H1 (cell line): ENCODE results near the gene SHISAL1. TPM values are rescaled to one million over a fixed set of nuclear protein-coding genes. Genes with fewer than 3 reads are reported as not detected.

Experiments used
- CTCF ChIA-PET: fragments of 300-600 bp; sonication (Branson Sonifier 250); formaldehyde crosslinking; loops from one replicate; lab custom pipeline; 2021; ENCODE audit not compliant: partially characterized antibody; lab: Charles Lee
- POLR2A ChIA-PET: fragments of 300-600 bp; sonication (Branson Sonifier 250); formaldehyde crosslinking; loops from one replicate; lab custom pipeline; 2021; ENCODE audit warnings: inconsistent platforms; ENCODE audit not compliant: partially characterized antibody; lab: Charles Lee
- DNase-seq, 2 experiments: peaks; one replicate each; pipeline versions ENCODE4 v3.0.0 to v3.0.0-alpha.2; 2010 to 2022; ENCODE audit warnings: low spot score in 2 of 2, low read depth in 1 of 2, mixed read lengths in 1 of 2
- FAIRE-seq: peaks from 2 replicates; lab custom pipeline; 2011; peaks lifted over from hg19 to GRCh38; lab: Jason Lieb, UNC
- H2AFZ ChIP-seq: 2 replicates; pipeline ENCODE4 v1.8.1; 2012; ENCODE audit warnings: low read length, inconsistent platforms
- H2AK5ac ChIP-seq: 2 replicates; pipeline ENCODE4 v1.6.1; 2013; ENCODE audit warnings: low read depth, low read length
- H2BK120ac ChIP-seq: replicated peaks from 2 replicates; pipeline ENCODE3; 2013; ENCODE audit warnings: low read depth, low read length, inconsistent platforms
- H2BK12ac ChIP-seq: 2 replicates; pipeline ENCODE4 v1.6.1; 2013; ENCODE audit warnings: low read depth, low read length
- H2BK15ac ChIP-seq: 2 replicates; pipeline ENCODE4 v1.6.1; 2013; ENCODE audit warnings: low read length
- H2BK20ac ChIP-seq: 2 replicates; pipeline ENCODE4 v1.6.1; 2013; ENCODE audit warnings: low read length
- H2BK5ac ChIP-seq: 2 replicates; pipeline ENCODE4 v1.6.1; 2013; ENCODE audit warnings: low read depth, low read length
- H3K14ac ChIP-seq: 2 replicates; pipeline ENCODE4 v1.6.1; 2013; ENCODE audit warnings: inconsistent platforms; ENCODE audit not compliant: insufficient read length
- H3K18ac ChIP-seq: 2 replicates; pipeline ENCODE4 v1.6.1; 2013; ENCODE audit warnings: low read length; ENCODE audit errors: extremely low read depth
- H3K23ac ChIP-seq: 2 replicates; pipeline ENCODE4 v1.6.1; 2013; ENCODE audit warnings: inconsistent platforms; ENCODE audit not compliant: insufficient read length
- H3K23me2 ChIP-seq: 2 replicates; pipeline ENCODE4 v1.6.1; 2013; ENCODE audit warnings: low read depth, low read length
- H3K27ac ChIP-seq: 2 replicates; pipeline ENCODE4 v1.6.1; 2011; ENCODE audit warnings: low read depth, low read length, inconsistent platforms
- H3K27me3 ChIP-seq, 4 experiments: replicated peaks in 1 of 4; 1 replicate in 1 of 4; 2 replicates in 3 of 4; pipeline versions ENCODE4 v1.6.1 to v1.8.1; 2011 to 2013; ENCODE audit warnings: low read length in 3 of 4, mild to moderate bottlenecking in 3 of 4, inconsistent platforms in 2 of 4, mixed read lengths in 2 of 4, moderate library complexity in 1 of 4; ENCODE audit not compliant: control insufficient read depth in 3 of 4, insufficient read depth in 3 of 4; ENCODE audit errors: extremely low read depth in 1 of 4
- H3K36me3 ChIP-seq, 4 experiments: 2 replicates each; pipeline versions ENCODE4 v1.6.1 to v1.8.1; 2011 to 2013; ENCODE audit warnings: mild to moderate bottlenecking in 4 of 4, low read length in 3 of 4, moderate library complexity in 2 of 4, control low read depth in 1 of 4, inconsistent platforms in 1 of 4; ENCODE audit not compliant: insufficient read depth in 4 of 4, control insufficient read depth in 2 of 4
- H3K4ac ChIP-seq: replicated peaks from 2 replicates; pipeline ENCODE3; 2013; ENCODE audit warnings: low read length, low read depth, mixed read lengths, inconsistent platforms; ENCODE audit not compliant: insufficient read length
- H3K4me1 ChIP-seq, 4 experiments: replicated peaks in 1 of 4; 1 replicate in 1 of 4; 2 replicates in 3 of 4; pipeline versions ENCODE4 v1.6.1 to v1.8.1; 2011 to 2013; ENCODE audit warnings: low read length in 3 of 4, inconsistent platforms in 2 of 4, mixed read lengths in 1 of 4; ENCODE audit not compliant: insufficient read depth in 4 of 4, control insufficient read depth in 3 of 4
- H3K4me2 ChIP-seq, 2 experiments: 2 replicates each; pipeline versions ENCODE4 v1.6.1 to v1.8.1; 2011 to 2013; ENCODE audit warnings: low read depth in 2 of 2, low read length in 2 of 2, control low read depth in 1 of 2, inconsistent platforms in 1 of 2, mild to moderate bottlenecking in 1 of 2; ENCODE audit not compliant: insufficient read depth in 1 of 2
- H3K4me3 ChIP-seq, 4 experiments: fragments of 200-600, 300-600 bp in 1 of 4; sonication (generic), shearing (Covaris generic), sonication (Bioruptor Twin) in 1 of 4; 2 replicates each; pipeline versions ENCODE4 v1.5.1 to v1.8.1; 2011 to 2016; ENCODE audit warnings: low read length in 4 of 4, low read depth in 3 of 4, control low read depth in 2 of 4, inconsistent platforms in 2 of 4, mild to moderate bottlenecking in 2 of 4, mixed read lengths in 1 of 4, moderate library complexity in 1 of 4; ENCODE audit not compliant: insufficient read depth in 2 of 4; ENCODE audit errors: extremely low read depth in 1 of 4
- H3K56ac ChIP-seq: replicated peaks from 2 replicates; pipeline ENCODE3; 2013; ENCODE audit warnings: low read depth, mild to moderate bottlenecking, mixed read lengths, low read length, inconsistent platforms; ENCODE audit not compliant: insufficient read length
- H3K79me1 ChIP-seq: 2 replicates; pipeline ENCODE4 v1.6.1; 2013; ENCODE audit warnings: low read depth, low read length, control low read depth
- H3K79me2 ChIP-seq, 2 experiments: 2 replicates each; pipeline versions ENCODE4 v1.6.1 to v1.8.1; 2012 to 2013; ENCODE audit warnings: low read length in 2 of 2, mild to moderate bottlenecking in 2 of 2, inconsistent platforms in 1 of 2; ENCODE audit not compliant: insufficient read depth in 2 of 2, control insufficient read depth in 1 of 2
- H3K9ac ChIP-seq, 4 experiments: replicated peaks in 1 of 4; 1 replicate in 1 of 4; 2 replicates in 3 of 4; pipeline versions ENCODE4 v1.6.1 to v1.8.1; 2011 to 2013; ENCODE audit warnings: low read depth in 3 of 4, low read length in 3 of 4, control low read depth in 2 of 4, mild to moderate bottlenecking in 2 of 4, moderate library complexity in 2 of 4, inconsistent platforms in 1 of 4; ENCODE audit errors: extremely low read depth in 1 of 4
- H3K9me3 ChIP-seq, 2 experiments: 2 replicates each; pipeline versions ENCODE4 v1.6.1 to v1.8.1; 2012 to 2013; ENCODE audit warnings: mild to moderate bottlenecking in 2 of 2, moderate library complexity in 2 of 2, control low read depth in 1 of 2, inconsistent platforms in 1 of 2, low read depth in 1 of 2, low read length in 1 of 2, mixed read lengths in 1 of 2; ENCODE audit not compliant: insufficient read depth in 2 of 2
- H4K20me1 ChIP-seq, 2 experiments: replicated peaks in 1 of 2; 2 replicates each; pipeline versions ENCODE3 to v1.8.1; 2011 to 2013; ENCODE audit warnings: inconsistent platforms in 2 of 2, low read length in 2 of 2, mild to moderate bottlenecking in 1 of 2; ENCODE audit not compliant: insufficient read depth in 2 of 2, control insufficient read depth in 1 of 2
- H4K5ac ChIP-seq: 2 replicates; pipeline ENCODE4 v1.6.1; 2013; ENCODE audit warnings: low read length, low read depth, mixed read lengths, inconsistent platforms; ENCODE audit not compliant: insufficient read length
- H4K8ac ChIP-seq: 2 replicates; pipeline ENCODE4 v1.8.0; 2013; ENCODE audit warnings: mild to moderate bottlenecking, moderate library complexity, low read length, inconsistent platforms; ENCODE audit not compliant: insufficient read depth; ENCODE audit errors: extremely low read depth
- H4K91ac ChIP-seq: replicated peaks from 2 replicates; pipeline ENCODE3; 2013; ENCODE audit warnings: low read length, mixed read lengths, inconsistent platforms; ENCODE audit not compliant: insufficient read length
- ASH2L ChIP-seq: fragments of 200-600, 300-600 bp; sonication (generic); IDR thresholded peaks from one replicate; pipeline ENCODE4 v1.7.1; 2017; ENCODE audit warnings: low read length
- BRCA1 ChIP-seq: IDR thresholded peaks from 2 replicates; pipeline ENCODE4 v1.6.1; 2012; ENCODE audit warnings: low read depth, low read length, improper control_type of control experiment
- CREB1 ChIP-seq: IDR thresholded peaks from 2 replicates; pipeline ENCODE4 v1.6.1; 2012; ENCODE audit warnings: inconsistent platforms
- JUND ChIP-seq: IDR thresholded peaks from 2 replicates; pipeline ENCODE4 v1.6.1; 2011; ENCODE audit warnings: mild to moderate bottlenecking, improper control_type of control experiment, low read length
- MAFK ChIP-seq: IDR thresholded peaks from 2 replicates; pipeline ENCODE4 v1.6.1; 2012; ENCODE audit warnings: low read depth, mild to moderate bottlenecking, improper control_type of control experiment, low read length
- PHF8 ChIP-seq: fragments of 200-600 bp; sonication (generic); conservative IDR thresholded peaks from 2 replicates; pipeline ENCODE4 v1.7.1; 2012; ENCODE audit warnings: low read depth, mild to moderate bottlenecking, inconsistent platforms, low read length, moderate library complexity
- RXRA ChIP-seq: IDR thresholded peaks from 2 replicates; pipeline ENCODE4 v1.6.1; 2011; ENCODE audit warnings: low read depth, mild to moderate bottlenecking, low read length, moderate library complexity; ENCODE audit not compliant: insufficient read depth
- SIN3A ChIP-seq, 2 experiments: IDR thresholded peaks in 1 of 2; conservative IDR thresholded peaks in 1 of 2; 2 replicates each; pipeline ENCODE4 v1.6.1; 2011 to 2012; ENCODE audit warnings: low read length in 2 of 2, improper control_type of control experiment in 1 of 2, low read depth in 1 of 2, mild to moderate bottlenecking in 1 of 2
- SIRT6 ChIP-seq: IDR thresholded peaks from one replicate; pipeline ENCODE4 v1.7.1; 2012; ENCODE audit warnings: low read length, inconsistent platforms
- SUZ12 ChIP-seq: fragments of 200-600 bp; sonication (generic); IDR thresholded peaks from 2 replicates; pipeline ENCODE4 v1.6.1; 2012; ENCODE audit warnings: mild to moderate bottlenecking, inconsistent platforms, low read length, moderate library complexity, mixed read lengths
- TBP ChIP-seq: IDR thresholded peaks from 2 replicates; pipeline ENCODE4 v1.6.1; 2011; ENCODE audit warnings: low read depth, low read length, improper control_type of control experiment
- YY1 ChIP-seq: IDR thresholded peaks from 2 replicates; pipeline ENCODE4 v1.6.1; 2011; ENCODE audit warnings: low read depth, mild to moderate bottlenecking, low read length
- WGBS, 2 experiments: shearing (Covaris generic) in 1 of 2; methylation state at CpG; one replicate each; pipeline versions ENCODE4 v1.1.6 to v1.1.7; 2013 to 2015; ENCODE audit warnings: low lambda C conversion rate in 2 of 2, mixed read lengths in 2 of 2, inconsistent platforms in 1 of 2, low coverage in 1 of 2, missing lambda C conversion rate in 1 of 2; ENCODE audit not compliant: insufficient replicate concordance in 2 of 2, insufficient coverage in 1 of 2, insufficient read length in 1 of 2; ENCODE audit errors: extremely low coverage in 1 of 2, missing lambda C conversion rate in 1 of 2; 5-methylcytosine and 5-hydroxymethylcytosine counted together
- polyA plus RNA-seq, 7 experiments: library from polyadenylated mRNA; depleted of rRNA in 3 of 7; stranded (reverse) in 5 of 7; unstranded in 2 of 7; fragments of >200 nt in 5 of 7; fragments of 200-250 nt in 2 of 7; gene quantifications; 1 replicate in 5 of 7; 2 replicates in 1 of 7; 4 replicates in 1 of 7; pipeline versions ENCODE4 v1.2.1 to v1.2.3, GENCODE V29; 2011 to 2013; ENCODE audit warnings: missing spikeins in 2 of 7, mixed read lengths in 2 of 7
- total RNA-seq: library from RNA; stranded (reverse); fragmentation: NEBNext Ultra II Directional; extraction: Animal tissue kit (Norgen Biotek cat#: 25700); gene quantifications from 2 replicates; pipeline ENCODE4 v1.2.1, GENCODE V29; 2021
- TF ChIP-seq, protein P1 (sequence below), 3 experiments: IDR thresholded peaks; 1 replicate in 2 of 3; 2 replicates in 1 of 3; pipeline versions ENCODE4 v1.5.1 to v1.6.1; 2011; ENCODE audit warnings: low read length in 3 of 3, mild to moderate bottlenecking in 3 of 3, inconsistent platforms in 2 of 3, low read depth in 1 of 3, moderate library complexity in 1 of 3; ENCODE audit not compliant: insufficient read depth in 1 of 3; ENCODE audit errors: control extremely low read depth in 1 of 3

SHISAL1 gene
- total and polyA plus RNA-seq, 2 of the 8 experiments (the other 6 are each of a cell fraction or from before 2014, with no cell fraction given), result 3.7 to 5.8 TPM

DNA sequence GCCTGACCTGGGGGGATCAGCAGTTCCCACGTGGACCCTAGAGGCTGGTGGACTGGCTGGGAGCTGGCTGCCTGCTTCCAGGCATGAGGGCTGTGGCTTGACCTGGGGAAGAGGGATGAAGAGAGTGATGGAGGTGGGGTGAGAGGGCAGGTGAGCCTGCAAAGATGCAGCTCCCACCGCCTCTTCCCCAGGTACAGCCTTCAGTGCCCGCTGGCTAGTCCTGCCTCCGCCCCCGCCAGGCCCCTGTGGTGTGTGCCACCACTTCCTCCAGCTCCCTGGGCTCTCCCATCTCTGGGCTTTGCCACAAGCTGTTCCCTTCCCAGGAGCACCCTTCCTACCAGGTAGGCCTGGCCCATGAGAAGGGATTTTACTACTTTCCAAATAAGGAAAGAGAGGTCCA lies 112.9 kb downstream of the SHISAL1 start:
- Histone ChIP-seq H3K36me3 (no peaks in the 10 kb centered on the region), H3K27ac (no peak overlapping the region), H3K9ac (no peak overlapping the region), H3K14ac (no peak overlapping the region), H3K23ac (no peak overlapping the region), H2BK20ac (no peak overlapping the region), H3K9me3 (no peaks in the 10 kb centered on the region), H3K79me1 (no peaks in the 10 kb centered on the region), H4K20me1 (no peaks in the 10 kb centered on the region), H2BK5ac (no peak overlapping the region), H3K56ac (no peak overlapping the region), H4K5ac (no peak overlapping the region), H3K4me2 (no peak overlapping the region), H2BK15ac (no peak overlapping the region), H3K27me3 (no peaks in the 10 kb centered on the region), H3K4me3 (no peak overlapping the region), H2BK120ac (no peak overlapping the region), H2AFZ (no peak overlapping the region), H3K4me1 (peaks cover 0 to 5% (median 0%) of the 10 kb centered on the region in 4 experiments; a peak in 4 of 7 replicates), H3K79me2 (no peaks in the 10 kb centered on the region), H3K18ac (no peak overlapping the region), H2BK12ac (no peak overlapping the region), H4K8ac (no peak overlapping the region; the same call in 1 of the 2 replicates), H4K91ac (no peak overlapping the region), H3K23me2 (peaks cover 5% of the 10 kb centered on the region; the same call in 1 of the 2 replicates), H3K4ac (no peak overlapping the region), H2AK5ac (no peak overlapping the region)
- ChIA-PET POLR2A (no interaction called here), CTCF (no interaction called here)
- FAIRE-seq (no peak), DNase-seq (no peak)
- 84% methylated on average over 5 of the region's 5 CpGs; no CpG with 5 or more reads in 1 of the 2 experiments for WGBS, 2 experiments
- TF ChIP-seq ASH2L (no peak), SIN3A (conservative IDR thresholded peaks at IDR 0.05 in 1 of 2, IDR thresholded peaks at IDR 0.05 in 1 of 2; ENCODE audit: low read depth in 1 of 2, low read length in 2 of 2) (no peak), CREB1 (no peak), PHF8 (no peak), SUZ12 (no peak), MAFK (no peak), JUND (no peak), YY1 (no peak), SIRT6 (no peak), TBP (no peak), BRCA1 (no peak), RXRA (no peak)
- TF ChIP-seq, protein P1, sequence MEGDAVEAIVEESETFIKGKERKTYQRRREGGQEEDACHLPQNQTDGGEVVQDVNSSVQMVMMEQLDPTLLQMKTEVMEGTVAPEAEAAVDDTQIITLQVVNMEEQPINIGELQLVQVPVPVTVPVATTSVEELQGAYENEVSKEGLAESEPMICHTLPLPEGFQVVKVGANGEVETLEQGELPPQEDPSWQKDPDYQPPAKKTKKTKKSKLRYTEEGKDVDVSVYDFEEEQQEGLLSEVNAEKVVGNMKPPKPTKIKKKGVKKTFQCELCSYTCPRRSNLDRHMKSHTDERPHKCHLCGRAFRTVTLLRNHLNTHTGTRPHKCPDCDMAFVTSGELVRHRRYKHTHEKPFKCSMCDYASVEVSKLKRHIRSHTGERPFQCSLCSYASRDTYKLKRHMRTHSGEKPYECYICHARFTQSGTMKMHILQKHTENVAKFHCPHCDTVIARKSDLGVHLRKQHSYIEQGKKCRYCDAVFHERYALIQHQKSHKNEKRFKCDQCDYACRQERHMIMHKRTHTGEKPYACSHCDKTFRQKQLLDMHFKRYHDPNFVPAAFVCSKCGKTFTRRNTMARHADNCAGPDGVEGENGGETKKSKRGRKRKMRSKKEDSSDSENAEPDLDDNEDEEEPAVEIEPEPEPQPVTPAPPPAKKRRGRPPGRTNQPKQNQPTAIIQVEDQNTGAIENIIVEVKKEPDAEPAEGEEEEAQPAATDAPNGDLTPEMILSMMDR (IDR thresholded peaks at IDR 0.05; ENCODE audit: control extremely low read depth in 1 of 3, insufficient read depth in 1 of 3, low read depth in 1 of 3, low read length in 3 of 3), result no peak
